ENCODE data around the gene HSF5. TPM values are rescaled to one million over a fixed set of nuclear protein-coding genes. Genes with fewer than 3 reads are reported as not detected.

The HSF5 gene
- total and polyA plus RNA-seq, 2 of the 13 experiments (the other 11 are each of a cell fraction or from before 2014, with no cell fraction given): not detected

- TF ChIP-seq PATZ1 (CRISPR knock-in tag; IDR thresholded peaks at IDR 0.05): peak; percentile 63
- no peak for TF ChIP-seq ZNF7 (CRISPR knock-in tag; IDR thresholded peaks at IDR 0.05)
- no peak for TF ChIP-seq ZNF546 (CRISPR knock-in tag; conservative IDR thresholded peaks at IDR 0.05)
- peak; percentile 89 for TF ChIP-seq ARID5B (CRISPR knock-in tag; IDR thresholded peaks at IDR 0.05)
- TF ChIP-seq NR1H2 (CRISPR knock-in tag; IDR thresholded peaks at IDR 0.05; ENCODE audit: borderline replicate concordance, low read depth): no peak
- peak; percentile 65; the same call in 1 of the 2 replicates for TF ChIP-seq ZNF510 (CRISPR knock-in tag; IDR thresholded peaks at IDR 0.05; ENCODE audit: low read depth)
- TF ChIP-seq NR2F2 (IDR thresholded peaks at IDR 0.05; ENCODE audit: borderline replicate concordance, low read depth): peak; percentile 16; the same call in 1 of the 2 replicates
- peak; percentile 81 for TF ChIP-seq MAX (IDR thresholded peaks at IDR 0.05)
- TF ChIP-seq TEAD2 (CRISPR knock-in tag; IDR thresholded peaks at IDR 0.05): no peak
- TF ChIP-seq SRSF1 (optimal IDR thresholded peaks at IDR 0.05; ENCODE audit: low read depth, low read length): no peak
- TF ChIP-seq CENPT (CRISPR knock-in tag; IDR thresholded peaks at IDR 0.05; ENCODE audit: low read depth): no peak
- peak; percentile 42 for TF ChIP-seq PPARG (CRISPR knock-in tag; conservative IDR thresholded peaks at IDR 0.05)
- peak; percentile 62; the same call in 1 of the 2 replicates for TF ChIP-seq HDAC1 (CRISPR knock-in tag; IDR thresholded peaks at IDR 0.05)
- TF ChIP-seq, protein P1, sequence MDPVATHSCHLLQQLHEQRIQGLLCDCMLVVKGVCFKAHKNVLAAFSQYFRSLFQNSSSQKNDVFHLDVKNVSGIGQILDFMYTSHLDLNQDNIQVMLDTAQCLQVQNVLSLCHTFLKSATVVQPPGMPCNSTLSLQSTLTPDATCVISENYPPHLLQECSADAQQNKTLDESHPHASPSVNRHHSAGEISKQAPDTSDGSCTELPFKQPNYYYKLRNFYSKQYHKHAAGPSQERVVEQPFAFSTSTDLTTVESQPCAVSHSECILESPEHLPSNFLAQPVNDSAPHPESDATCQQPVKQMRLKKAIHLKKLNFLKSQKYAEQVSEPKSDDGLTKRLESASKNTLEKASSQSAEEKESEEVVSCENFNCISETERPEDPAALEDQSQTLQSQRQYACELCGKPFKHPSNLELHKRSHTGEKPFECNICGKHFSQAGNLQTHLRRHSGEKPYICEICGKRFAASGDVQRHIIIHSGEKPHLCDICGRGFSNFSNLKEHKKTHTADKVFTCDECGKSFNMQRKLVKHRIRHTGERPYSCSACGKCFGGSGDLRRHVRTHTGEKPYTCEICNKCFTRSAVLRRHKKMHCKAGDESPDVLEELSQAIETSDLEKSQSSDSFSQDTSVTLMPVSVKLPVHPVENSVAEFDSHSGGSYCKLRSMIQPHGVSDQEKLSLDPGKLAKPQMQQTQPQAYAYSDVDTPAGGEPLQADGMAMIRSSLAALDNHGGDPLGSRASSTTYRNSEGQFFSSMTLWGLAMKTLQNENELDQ (CRISPR knock-in tag; IDR thresholded peaks at IDR 0.05; ENCODE audit: borderline replicate concordance): no peak
- TF ChIP-seq SOX5 (CRISPR knock-in tag; IDR thresholded peaks at IDR 0.05; ENCODE audit: borderline replicate concordance): peak; percentile 85
- TF ChIP-seq, protein P2, sequence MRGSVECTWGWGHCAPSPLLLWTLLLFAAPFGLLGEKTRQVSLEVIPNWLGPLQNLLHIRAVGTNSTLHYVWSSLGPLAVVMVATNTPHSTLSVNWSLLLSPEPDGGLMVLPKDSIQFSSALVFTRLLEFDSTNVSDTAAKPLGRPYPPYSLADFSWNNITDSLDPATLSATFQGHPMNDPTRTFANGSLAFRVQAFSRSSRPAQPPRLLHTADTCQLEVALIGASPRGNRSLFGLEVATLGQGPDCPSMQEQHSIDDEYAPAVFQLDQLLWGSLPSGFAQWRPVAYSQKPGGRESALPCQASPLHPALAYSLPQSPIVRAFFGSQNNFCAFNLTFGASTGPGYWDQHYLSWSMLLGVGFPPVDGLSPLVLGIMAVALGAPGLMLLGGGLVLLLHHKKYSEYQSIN (CRISPR knock-in tag; IDR thresholded peaks at IDR 0.05; ENCODE audit: borderline replicate concordance): no peak
- TF ChIP-seq ETS1 (CRISPR knock-in tag; IDR thresholded peaks at IDR 0.05): no peak
- no peak for TF ChIP-seq FOSL1 (CRISPR knock-in tag; IDR thresholded peaks at IDR 0.05; ENCODE audit: borderline replicate concordance)
- no peak for TF ChIP-seq DNMT1 (CRISPR knock-in tag; IDR thresholded peaks at IDR 0.05)
Measured at GRCh38 chr17:58412961-58413586, 75.1 kb downstream of the HSF5 start (continued).

All from HepG2 (cell line).